C1 segment of cervical spinal cord (tissue), 14 donors: Measurements from ENCODE around the gene MBP.

ENCODE experiments used
- DNase-seq, 14 donors: peaks; one replicate each; lab custom pipeline; 2025; lab: John Stamatoyannopoulos, UW

Gene MBP

DNA sequence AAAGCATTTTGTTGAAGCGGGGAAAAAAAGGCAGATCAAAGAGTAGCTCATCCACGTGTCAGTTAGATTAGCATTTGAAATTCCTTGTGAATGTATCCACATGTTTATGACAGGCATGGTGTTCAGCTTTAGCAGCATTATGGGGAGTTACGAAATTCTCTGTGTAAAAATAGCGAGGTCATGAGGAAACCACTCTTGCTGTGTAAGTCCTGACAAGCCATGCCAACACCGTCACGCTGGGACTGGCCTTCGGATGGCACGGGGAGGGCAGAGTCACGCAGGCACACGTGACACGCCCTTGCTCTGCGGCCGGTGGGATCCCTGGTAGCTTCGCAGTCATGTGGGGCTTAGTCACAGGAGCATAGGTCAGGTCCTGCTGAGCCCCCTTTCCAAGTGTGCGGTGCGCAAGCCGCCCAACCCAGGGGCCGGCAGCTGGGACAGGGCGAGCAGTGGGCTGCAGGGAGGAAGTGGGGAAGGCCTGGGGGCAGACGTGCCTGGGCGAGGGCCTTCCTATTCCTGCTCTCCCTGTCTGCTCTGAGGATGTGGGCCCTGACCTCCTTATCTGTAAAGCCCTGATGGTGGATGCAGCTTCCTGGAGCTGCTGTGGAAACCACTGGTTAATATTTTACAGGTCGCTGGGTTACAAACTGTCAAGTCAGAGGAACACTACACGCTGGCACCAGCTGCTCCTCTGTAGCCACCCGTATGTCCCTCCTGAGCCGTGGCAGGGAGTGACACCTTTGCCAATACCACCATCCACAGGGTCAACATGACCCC is 18.0 kb downstream of the MBP start:
- DNase-seq: peak in 10 of 14 donors; percentile 29 to 75 (median 58)

DNA sequence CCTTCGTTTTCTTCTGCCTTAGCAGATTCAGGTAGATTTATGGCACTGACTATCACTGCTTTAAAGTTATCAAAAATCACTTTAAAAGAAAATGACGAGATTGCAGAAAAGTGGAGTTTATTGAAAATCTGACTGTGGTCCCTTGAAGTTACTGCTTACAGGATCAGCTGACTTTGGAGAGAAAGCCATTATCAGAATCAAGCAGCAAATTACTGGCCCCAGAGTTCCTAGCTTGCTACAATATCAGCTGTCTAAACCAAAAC is 18.5 kb downstream of the MBP start:
- no peak for DNase-seq

DNA sequence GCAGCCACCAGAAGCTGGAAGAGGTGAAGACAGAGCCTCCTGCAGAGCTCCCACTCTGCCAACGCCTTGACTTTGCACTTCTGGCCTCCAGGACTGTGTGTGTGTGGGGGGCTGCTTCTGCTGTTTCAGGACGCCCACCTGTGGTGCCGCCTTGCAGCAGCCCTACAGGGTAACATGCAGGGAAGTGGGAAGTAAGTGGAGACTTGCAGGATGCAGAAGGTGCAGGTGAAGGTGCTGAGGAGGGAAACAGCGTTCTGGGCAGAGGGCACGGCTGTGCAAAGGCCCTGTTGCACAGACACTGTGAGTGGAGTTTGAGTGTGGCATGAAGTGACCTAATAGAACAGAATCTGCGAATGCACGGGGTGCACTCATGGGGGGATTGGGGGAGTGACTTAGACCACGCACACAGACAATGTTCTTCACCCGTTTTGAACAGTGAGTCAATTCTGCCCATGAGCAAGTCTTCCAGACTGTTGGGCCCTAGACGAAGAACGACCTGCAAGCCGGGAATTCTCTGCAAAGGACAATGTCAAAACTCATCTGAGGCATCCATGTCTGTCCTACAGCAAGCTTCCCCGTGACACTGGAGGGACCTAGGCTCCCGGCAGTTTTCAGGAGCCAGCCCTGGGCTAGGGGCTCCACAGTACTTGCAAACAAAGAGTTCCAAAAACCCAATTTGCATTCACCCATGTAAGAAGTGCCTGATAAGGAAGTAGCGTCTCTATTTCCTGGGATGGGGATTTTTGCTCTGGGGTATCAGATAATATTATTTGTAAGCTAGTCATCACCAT is 19.0 kb downstream of the MBP start:
- no peak for DNase-seq

DNA sequence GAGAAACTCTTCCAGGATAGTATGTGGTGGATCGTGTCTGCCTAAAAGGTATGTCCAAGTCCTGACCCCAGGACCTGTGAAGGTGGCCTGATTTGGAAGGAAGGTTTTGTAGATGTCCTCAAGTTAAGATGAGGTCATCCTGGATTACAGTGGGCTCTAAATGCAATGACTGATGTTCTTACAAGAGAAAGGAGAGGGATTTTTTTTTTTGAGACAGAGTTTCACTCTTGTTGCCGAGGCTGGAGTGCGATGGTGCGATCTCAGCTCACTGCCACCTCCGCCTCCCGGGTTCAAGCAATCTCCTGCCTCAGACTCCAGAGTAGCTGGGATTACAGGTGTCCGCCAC is 19.9 kb downstream of the MBP start:
- DNase-seq: no peak

DNA sequence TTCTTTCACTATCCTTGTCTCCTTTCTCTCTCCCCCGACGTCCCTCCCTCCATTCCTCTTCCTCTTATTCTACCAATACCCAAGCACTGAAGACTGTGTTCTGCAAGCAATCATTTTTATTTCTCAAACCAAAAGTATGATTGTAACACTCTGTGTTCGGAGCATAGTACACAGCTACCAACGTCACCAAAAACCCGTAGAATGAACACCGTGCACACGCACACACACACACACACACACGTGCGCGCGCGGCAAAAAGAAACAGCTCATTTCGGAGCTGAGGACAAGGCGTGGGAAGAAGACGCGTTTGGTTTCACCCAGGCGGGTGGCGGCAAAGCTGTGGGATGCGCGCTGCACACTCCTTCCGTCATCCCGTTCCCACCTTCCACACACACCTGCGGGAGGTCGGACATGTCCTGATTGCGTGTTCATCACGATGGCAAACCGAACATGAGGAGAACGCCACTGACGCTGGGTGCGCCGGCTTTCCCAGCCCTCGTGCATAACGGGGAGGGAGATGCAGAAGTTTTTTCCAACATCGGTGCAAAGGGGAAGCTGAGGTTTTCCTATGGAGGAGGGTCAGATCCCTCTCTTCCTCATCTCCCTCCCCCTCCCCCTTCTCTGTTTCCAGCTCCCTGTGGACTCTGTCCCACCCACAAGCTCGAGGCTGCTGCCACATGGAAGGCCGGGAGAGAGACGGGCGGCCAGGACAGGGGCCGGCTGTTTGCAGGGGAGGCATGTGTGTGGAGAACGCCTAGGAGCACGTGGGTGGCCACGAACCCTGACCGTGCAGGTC is 20.4 kb downstream of the MBP start:
- no peak for DNase-seq

DNA sequence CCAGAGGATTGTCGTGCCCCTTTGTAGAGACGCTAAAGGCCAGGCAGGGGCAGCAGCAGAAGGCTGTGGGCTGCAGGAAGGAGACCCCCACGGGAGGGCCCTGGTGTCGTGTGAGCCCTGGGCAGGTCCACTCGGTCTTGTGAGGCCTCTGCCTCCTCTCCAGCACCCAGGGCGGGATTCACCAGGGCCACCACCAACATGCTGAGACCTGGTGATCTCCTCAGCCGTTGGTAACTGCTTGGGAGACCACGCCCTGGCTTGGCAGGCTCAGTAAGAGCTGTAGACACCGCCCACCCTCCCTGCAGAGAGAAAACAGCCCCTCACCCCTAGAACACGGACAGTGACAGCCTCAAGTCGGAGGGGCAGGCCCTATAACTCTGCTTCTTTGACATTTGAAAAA is 21.1 kb downstream of the MBP start:
- no peak for DNase-seq

DNA sequence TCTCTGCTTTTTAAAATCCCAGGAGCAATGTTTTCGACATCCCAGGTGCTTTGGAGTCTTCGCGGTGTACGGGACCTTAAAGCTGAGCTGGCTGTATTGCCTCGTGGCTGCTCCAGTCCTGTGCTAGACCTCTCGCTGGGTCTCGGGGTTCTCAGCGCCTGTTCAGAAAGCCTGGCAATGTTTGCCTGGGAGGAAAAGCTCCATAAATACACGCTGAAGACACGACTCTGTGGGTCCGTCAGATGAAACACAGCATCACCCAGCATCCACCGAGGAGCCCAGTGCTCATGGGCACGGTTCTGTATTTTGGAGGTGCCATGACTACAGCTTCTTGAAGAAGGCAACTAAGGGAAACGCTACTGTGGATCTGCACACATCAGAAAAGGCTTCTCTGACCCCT is 21.6 kb downstream of the MBP start:
- DNase-seq: no peak

DNA sequence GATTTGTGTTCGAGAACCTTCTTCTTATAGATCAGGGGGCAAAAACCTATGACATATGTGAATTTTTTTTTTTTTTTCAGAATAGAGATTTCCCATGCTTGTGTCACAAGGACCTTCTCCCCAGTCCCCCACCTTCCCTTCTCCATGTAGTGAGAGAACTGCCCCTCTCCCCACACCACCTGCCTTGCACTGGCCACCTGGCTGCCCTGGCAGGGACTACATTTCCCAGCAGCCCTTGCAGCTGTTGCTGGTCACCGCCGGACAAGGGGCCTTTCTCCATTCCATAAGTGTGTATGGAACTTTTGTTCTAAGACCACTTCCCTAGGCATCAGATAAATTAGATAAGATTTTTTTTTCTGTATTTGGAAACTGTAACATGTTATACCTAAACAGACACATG is 22.2 kb downstream of the MBP start:
- no peak for DNase-seq

DNA sequence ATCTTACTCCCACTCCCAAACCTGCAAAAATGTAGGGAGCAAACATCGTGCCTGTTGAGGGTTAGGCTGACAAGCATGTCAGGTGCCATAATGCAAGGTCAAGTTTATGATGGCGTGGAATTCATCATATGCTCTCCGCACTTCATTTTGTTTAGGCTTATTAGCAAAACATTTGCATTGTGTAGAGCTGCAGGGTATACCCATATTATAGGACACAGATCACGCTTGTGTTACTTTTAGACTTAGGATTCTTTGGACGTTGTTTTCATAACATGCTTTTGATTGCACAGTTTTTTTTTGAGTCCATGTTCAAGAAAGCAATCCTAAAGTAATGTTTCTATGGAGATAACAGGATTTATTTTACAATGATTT is 22.9 kb downstream of the MBP start:
- DNase-seq: no peak

DNA sequence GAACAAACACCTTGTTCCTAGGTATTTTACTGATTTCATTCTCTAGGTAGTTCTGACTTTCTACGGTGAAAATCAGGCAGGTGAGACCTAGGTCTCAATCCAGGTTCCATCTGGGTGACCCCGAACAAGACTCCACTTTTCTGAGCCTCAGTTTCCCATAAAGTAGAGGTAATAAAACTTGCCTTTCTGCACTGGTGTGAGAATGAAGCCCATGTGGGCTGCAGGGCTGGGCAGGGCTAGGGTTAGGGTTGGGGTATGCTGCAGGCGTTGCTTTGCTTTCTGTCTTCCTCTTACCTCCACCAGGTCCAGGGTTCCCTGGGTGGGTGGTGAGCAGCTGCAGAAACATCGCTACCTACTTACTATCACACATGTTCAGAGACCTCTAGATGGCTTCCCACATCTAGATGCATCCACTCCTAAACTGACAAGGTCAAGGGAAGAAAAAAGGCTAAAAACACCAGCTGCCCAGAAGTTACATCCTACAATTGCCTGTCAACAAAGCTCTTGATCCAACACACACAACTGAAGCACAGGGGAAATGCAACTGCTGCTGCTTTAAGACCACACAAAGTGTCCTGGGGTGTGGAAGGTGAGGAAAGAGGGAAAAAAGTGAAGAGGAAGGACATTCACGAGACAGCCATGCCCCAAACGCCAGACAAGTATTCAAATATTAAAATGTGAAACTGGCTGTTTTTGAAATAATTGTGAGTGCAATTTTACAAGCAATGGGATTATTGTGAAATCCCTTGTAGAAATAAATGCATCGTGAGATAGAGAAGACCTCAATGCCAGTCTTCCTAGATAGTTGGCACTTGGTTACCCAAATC is 23.5 kb downstream of the MBP start:
- DNase-seq: no peak

DNA sequence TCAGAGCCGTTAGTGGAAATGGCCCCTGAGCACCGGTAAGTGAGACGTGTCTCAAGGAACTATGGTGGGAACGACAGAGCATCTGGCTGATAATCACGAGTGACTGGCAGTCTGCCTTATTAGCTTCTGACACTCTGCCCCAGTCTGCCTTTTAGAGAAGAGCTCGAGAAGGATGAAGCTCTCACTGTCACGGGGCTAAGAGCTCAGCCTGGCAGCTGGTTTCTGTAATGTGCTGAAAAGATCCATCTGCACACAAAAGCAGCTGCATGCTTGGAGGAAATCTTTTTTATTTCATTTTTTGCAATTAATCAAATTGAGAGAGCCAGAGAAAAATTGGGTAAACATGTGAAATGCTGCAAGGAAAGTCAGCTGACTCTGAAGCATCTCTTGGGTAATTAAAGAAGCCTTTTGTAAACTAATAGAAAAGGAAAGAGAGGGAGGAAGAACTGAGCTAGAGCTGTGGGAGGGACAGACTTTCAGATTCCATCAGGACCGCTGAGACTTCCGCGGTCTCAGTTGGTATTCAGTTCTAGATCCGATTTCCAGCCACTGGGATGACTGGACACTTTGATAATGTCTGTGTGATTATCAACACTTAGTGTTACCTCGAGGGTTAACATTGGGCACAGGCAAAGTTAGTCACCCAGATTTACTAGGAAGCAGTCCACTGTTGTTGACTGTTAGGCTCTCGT is 24.4 kb downstream of the MBP start:
- peak in 8 of 14 donors; percentile 19 to 54 (median 50) for DNase-seq

DNA sequence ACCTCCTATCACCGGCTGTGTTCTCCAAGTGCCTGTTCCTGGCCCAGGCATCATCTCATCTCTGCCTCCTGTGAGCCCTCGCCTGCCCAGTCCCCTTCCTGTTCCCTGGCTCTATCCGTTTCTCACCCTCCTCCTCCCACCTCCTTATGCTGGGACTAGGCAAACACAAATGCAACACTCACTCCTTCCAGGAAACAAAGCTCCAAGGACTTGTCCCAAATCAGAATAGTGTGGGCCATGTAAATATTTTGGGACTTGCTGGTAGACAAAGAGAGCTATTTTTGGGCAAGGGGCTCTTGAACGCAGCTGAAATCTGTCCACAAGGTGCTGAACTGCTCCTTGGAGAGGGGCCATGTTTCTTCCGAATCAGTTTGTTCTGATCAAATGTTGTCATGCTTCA is 25.3 kb downstream of the MBP start:
- peak in 1 of 14 donors; percentile 40 for DNase-seq

DNA sequence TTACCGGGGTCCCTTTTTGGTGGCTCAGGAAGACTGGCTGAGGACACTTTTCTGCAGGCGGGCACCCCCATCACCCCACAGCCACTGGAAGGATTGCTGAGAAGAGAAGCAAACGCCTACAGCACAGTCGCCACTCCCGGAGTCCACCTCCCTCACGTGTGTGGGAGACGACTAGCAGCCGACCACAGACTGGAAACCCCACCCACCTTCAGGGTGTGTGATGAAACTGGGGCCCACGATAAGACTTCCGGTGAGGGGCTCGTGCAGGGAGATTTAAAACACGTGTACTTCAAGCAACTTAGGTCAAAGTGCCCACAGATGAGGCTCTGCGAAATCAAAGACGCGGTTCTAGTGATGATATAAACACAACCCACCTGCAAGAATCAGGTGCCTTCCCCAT is 26.3 kb downstream of the MBP start:
- no peak for DNase-seq

DNA sequence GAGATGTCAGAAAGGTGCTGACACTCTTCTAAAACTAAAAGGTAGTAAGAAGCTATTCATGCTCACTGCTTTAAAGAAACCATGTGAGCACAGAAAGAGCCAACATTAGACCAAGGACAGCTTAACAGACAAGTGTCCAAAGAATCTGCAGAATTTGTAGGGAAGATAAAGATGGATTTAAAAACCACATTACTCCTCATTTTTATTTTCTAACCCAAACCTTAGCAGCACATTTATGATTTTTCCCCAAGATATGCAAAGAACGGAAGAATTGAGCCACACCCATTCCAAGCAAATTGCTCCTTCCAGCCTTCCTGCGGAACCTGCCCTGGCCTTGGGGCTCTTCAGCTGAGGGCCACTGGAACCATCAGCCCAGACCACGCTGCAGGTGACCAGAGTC is 26.9 kb downstream of the MBP start:
- no peak for DNase-seq

DNA sequence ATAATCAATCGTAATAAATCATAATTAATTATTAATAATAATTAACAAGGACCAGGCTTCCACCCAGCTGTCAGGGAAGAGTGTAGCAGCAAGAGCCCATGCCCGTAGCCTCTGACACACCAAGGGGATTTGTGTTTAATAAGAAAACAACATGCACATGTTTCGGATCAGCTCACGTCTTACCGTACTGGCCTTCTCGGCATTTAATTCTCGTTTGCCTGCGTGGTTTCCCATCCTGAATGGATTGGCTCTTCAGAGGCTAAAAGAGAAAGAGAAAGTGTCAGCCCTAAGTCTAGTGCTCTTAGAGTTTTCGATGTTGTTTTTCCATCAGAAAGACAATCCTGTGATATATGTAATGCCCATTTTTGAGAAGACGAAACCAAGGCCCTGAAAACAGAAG is 27.6 kb downstream of the MBP start:
- no peak for DNase-seq

DNA sequence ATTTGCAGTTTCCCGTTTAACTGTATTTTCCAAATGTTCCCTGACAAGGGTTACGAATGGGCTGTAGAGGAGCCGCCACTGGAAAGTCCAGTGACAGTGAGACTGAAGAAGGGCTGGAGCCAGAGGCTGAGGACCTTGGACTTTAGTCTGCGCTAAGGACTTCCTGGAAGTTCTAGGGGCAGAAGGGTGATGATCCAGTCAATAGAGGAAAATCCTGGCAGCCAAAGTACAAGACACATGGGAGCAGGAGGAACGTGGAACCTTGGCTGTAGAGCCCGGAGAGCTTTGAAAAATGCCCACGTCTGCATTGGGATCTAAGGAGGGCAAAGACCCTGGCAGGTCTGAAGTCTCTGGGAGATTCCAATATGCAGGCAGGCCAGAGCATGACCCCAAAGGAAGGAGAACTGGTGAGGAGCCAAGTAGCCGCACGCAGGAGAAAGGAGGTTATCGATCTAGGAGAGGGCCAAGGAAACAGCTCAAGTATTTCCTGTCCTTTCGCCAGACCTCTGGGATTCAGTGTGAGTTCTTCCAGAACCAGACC is 28.5 kb downstream of the MBP start:
- no peak for DNase-seq

DNA sequence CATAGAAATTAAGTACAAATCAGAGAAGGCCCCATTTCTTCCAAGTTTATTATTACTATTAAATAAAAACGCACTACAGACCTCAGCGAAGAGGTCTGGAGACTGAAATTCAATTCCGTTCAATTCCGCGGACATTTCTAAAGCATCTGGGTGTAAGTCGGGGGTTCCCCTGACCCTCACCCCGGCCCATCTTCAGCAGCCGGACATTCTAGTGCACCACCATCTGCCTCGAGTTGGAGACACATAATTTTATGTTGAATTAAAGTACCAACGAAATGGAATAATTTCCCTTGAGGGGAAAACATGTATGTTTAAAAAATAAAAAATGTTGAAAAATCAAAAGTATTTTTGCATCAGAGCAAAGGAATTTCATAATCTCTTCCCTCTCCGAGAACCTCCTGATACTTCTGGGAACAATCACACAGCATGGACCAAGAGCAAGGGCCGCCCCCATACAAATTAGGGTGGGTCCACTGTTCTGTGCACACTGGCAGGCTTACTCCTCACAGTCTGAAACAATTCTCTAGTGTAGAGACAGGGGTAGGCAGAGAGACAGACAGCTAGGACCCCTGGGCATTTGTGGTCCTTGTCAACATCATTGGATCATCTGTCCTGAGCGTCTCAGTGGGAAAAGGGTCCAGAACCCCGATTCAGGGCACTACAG is 29.3 kb downstream of the MBP start:
- no peak for DNase-seq

DNA sequence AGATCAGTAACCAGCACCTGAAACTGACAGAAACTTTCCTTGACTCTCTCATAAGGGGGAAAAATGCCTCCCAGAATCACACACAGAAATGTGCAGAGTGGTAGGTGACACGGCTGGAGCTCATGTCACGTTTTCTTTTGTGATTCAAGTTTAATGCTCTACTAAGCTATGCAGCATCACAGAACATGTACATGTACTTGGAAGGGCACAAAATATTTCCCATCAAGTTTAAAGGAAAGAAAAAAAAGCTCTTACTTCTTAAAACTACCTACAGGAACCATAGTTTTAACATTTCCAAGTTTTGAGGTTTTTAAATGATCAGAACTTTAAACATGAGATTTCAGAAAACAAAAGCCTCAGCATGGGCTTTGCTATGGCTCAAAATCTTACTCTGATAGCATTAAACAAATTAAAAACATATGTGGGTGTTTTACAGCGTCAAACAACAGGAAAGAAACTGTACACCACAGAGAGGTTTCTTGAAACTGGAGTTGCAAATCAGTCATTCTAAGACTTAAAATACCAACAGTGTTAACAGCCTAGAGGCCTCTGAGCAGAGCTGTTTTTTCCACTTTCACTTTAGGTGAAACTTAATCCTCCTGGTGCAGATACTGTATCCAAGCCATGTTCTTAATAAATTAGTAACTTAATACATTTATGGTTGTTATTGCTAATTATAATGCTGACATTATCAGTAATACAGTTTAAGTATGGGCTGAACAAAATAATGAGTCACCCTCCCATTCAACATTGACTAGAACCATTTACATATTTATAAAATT is 30.1 kb downstream of the MBP start:
- DNase-seq: no peak

DNA sequence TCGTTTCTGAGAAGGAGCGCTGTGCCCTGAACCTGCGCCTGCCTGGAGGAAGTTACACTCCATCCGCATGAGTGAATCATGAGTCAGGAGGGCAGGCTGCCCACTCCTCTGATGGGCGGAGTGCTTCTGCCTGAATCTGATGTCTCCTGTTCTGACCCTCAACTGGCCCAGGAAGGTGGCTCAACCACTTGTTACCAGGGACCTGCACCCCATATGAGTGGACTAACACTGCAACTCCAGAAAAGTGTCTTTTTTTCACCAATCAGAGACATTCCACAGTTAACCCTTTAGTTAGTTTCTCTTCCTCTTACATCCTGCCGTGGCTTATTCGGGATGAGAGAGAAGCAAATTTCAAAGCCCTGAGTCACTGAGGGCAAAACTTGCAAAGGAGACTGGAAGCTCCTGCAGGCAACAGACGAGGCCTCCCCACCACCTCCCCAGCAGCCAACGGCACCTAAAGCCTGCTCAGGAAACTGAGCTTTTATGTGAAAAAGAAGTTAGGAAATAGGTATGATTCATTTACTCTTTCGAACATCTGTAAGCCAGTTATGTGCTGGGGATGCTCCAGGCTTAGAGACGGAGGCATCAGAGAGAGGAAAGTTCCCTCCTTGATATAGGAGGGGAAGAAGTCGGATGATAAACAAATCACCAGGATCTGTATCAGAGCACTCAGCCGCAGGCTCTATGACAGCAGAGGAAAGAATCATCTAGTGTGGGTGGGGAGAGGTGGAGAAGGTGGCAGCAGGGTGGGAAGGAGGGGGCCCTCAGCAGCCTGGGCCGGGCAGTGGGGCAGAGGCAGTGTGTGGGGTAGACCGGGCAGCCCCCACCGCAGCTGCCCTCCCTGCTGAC is 30.9 kb downstream of the MBP start:
- peak in 5 of 14 donors; percentile 30 to 69 (median 34) for DNase-seq
